HG03457 (cell line): ENCODE measurements around the gene OGFR.

ENCODE experiments used
- ATAC-seq: cut with Tn5 transposase; IDR thresholded peaks from one replicate; pipeline ENCODE4 v1.9.1; 2021; ENCODE audit warnings: moderate number of reproducible peaks; ENCODE audit not compliant: unreplicated experiment

Gene OGFR, protein sequence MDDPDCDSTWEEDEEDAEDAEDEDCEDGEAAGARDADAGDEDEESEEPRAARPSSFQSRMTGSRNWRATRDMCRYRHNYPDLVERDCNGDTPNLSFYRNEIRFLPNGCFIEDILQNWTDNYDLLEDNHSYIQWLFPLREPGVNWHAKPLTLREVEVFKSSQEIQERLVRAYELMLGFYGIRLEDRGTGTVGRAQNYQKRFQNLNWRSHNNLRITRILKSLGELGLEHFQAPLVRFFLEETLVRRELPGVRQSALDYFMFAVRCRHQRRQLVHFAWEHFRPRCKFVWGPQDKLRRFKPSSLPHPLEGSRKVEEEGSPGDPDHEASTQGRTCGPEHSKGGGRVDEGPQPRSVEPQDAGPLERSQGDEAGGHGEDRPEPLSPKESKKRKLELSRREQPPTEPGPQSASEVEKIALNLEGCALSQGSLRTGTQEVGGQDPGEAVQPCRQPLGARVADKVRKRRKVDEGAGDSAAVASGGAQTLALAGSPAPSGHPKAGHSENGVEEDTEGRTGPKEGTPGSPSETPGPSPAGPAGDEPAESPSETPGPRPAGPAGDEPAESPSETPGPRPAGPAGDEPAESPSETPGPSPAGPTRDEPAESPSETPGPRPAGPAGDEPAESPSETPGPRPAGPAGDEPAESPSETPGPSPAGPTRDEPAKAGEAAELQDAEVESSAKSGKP

DNA sequence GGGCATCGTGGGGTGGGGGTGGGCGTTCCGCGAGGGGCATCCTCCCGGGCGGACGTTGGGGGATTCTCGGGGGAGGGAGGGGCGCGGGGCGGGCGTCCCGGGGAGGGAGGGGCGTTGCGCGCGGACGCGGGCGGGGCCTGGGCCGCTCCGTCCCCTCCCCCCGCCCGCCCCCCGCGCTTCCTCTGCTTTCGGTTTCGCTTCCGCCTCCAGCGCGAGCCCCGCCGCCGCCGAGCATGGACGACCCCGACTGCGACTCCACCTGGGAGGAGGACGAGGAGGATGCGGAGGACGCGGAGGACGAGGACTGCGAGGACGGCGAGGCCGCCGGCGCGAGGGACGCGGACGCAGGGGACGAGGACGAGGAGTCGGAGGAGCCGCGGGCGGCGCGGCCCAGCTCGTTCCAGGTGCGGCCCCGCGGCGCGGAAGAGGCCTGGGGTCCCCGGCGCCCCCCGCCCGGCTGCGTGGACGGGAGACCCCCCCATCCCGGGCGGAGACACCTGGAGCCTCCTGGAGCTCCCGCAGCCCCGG is at the start of gene OGFR:
OGFR (plus strand) TSS at position 209 of the 528 bp plus-strand sequence; CDS start at position 234, 25 bp downstream.
- no peak for ATAC-seq

DNA sequence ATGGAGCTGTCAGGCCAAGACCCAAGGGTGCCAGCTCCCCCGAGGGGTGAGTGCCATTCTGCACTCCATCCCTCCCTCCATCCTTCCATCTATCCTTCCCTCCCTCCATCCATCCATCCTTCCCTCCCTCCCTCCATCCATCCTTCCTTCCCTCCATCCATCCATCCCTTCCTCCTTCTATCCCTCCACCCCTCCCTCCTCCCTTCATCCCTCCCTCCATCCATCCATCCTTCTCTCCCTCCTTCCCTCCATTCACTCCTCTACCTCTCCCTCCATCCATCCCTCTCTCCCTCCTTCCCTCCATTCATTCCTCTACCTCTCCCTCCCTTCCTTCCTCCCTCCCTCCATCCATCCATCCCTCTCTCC is 49.7 kb upstream of the OGFR start:
- ATAC-seq, result no peak

DNA sequence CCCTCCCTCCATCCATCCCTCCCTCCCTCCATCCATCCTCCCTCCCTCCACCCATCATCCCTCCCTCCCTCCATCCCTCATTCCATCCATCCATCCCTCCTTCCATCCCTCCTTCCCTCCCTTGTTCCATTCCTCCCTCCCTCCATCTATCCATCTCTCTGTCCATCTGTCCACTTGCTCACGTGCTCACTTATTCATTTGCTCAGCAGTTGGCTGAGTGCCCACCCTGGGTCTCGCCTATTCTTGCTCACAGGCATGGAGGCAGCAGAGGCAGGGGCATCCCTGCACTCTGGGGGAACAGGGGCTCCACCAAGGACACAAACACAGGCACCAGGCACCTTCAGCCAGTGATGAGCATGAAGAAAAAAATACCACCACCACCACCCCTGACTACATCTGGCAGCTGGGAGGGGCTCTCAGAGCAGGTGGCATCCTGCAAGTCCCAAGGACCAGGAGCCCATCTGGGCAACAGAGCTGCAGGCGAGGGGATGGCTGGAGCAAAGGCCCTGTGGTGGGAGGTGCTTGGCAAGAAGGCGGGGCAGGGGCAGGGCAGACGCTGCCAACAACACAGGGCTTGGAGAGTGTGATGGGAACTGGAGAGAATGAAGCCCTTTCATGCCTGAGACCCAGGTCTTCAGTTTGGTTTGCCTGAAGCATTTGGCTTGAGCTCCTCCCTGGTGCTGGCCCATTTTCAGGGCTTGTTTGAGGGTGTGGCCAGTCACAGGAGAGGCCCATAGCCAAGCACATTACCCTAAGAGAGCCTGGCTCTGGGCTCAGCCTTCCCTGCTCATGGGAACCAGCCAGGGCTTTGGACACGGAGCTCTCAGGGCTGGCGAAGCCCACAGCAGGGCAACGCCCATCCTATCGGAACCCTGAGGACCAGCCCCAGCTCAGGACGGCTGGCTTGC is 48.6 kb upstream of the OGFR start:
- no peak for ATAC-seq

DNA sequence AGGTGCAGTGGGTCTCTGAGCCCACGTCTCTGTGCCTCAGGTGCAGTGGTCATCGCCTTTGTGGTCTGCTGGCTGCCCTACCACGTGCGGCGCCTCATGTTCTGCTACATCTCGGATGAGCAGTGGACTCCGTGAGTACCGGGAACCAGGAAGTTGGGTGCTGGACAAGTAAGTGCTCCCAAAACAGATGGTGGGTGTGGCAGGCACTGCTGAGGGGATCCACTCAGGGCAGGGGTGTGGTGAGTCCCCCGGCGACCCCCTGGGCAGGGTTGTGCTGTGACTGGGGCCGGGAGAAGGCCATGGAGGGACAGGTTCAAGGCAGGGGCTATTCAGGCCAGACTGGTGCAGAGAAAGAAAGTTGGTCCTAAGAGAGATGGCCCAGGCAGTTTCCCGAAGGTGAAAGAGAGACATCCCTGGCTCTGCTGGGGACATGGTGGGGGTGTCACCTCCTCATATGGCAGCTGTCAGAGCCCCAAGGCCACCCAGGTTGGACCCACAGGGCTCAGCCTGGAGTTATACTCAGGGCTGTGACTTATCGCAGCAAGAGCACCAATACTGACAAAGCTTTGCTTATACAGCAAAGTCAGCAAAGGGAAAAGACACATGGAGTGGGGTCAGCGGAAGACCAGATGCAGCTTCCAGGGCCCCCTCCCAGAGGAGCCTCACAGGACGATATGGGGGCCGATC is 46.3 kb upstream of the OGFR start:
- ATAC-seq, result no peak

DNA sequence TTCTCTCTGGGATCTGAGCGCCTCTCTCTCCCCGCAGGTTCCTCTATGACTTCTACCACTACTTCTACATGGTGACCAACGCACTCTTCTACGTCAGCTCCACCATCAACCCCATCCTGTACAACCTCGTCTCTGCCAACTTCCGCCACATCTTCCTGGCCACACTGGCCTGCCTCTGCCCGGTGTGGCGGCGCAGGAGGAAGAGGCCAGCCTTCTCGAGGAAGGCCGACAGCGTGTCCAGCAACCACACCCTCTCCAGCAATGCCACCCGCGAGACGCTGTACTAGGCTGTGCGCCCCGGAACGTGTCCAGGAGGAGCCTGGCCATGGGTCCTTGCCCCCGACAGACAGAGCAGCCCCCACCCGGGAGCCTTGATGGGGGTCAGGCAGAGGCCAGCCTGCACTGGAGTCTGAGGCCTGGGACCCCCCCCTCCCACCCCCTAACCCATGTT is 44.6 kb upstream of the OGFR start:
- no peak for ATAC-seq

DNA sequence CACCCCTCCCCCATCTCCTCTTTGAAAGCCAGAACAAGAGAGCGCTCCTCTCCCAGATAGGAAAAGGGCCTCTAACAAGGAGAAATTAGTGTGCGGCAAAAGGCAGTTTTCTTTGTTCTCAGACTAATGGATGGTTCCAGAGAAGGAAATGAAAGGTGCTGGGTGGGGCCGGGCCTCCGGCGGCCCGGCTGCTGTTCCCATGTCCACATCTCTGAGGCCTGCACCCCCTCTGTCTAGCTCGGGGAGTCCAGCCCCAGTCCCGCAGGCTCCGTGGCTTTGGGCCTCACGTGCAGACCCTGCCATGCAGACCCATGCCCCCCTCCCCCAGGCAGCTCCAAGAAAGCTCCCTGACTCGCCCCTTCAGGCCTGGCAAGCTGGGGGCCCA is 44.2 kb upstream of the OGFR start:
- no peak for ATAC-seq

DNA sequence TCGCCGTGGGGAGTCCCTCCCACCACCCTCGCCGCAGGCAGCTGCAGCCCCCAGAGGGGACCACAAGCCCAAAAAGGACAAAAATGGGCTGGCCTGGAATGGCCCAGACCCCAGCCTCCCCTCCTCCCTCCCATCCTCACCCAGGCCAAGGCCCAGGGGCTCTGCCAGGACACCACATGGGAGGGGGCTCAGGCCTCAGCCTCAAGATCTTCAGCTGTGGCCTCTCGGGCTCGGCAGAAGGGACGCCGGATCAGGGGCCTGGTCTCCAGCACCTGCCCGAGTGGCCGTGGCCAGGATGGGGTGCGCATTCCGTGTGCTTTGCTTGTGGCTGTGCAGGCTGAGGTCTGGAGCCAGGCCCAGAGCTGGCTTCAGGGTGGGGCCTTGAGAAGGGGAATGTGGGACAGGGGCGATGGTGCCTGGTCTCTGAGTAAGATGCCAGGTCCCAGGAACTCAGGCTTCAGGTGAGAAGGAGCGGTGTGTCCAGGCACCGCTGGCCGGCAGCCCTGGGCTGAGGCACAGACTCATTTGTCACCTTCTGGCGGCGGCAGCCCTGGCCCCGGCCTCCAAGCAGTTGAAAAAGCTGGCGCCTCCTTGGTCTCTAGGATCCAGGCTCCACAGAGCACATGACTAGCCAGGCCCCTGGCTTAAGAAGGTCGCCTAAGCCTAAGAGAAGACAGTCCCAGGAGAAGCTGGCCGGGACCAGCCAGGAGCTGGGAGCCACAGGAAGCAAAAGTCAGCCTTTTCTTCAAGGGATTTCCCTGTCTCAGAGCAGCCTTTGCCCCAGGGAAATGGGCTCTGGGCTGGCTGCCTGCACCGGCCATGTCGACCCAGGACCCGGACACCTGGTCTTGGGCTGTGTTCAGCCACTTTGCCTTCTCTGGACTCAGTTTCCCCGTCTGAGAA is 43.5 kb upstream of the OGFR start:
- ATAC-seq, result no peak

DNA sequence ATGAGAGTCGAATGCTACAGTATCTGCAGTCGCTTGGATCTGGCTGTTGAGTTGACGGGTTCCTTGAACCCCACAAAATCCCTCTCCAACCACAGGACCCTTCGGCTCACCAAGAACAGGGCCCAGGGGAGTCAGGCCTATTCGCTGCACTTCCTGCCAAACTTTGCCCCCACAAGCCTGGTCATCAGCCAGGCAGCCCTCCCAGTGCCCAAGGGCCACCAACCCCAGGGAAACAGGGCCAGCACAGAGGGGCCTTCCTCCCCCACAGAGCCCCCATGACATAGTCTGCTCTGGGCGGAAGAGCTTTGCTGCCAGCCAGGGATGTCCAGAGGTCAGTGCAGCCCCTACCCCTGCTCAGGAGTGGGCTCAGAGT is 42.9 kb upstream of the OGFR start:
- no peak for ATAC-seq

DNA sequence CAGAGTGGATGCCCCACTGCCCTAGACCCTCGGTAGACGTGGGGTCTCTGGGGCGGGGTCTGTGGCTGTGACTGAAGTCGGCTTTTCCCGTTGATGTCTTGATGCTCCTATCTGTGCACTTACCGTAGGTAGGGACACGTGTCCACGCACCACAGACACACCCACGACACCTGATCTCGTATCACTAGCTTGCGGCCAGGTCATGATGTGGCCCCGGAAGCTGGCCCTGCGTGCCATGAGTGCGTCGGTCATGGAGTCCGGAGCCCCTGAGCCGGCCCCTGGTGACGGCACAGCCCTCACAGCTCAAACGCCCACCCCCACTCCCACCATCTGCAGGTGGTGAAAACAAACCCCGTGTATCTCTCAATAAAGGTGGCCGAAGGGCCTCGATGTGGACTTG is 42.3 kb upstream of the OGFR start:
- no peak for ATAC-seq

DNA sequence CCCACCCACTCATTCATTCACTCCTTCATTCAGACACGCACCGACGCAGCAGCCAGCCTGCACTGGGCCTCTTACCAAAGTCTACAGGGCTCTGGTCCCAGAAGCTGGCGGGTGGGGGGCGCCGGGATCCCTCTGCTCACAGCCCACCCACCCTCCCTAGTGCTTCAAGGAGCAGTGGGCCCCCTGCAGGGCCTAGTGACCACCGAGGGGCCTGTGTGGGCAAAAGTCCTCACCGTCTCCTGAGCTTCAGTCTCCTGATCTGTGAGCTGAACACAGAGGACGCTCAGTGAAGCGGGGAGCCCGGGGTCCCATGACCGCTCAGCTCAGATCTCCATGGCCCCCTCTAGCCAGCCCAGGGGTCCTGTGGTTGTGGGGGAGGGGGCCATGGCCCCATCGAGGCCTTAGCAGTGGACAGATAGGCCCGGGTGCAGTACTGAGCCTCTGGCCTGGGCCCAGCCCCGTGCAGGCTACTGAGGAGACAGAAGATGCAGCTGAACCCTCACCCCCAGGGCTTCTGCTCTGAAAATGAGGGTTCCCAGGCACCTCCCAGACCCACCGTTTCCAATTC is 41.8 kb upstream of the OGFR start:
- ATAC-seq, result no peak

DNA sequence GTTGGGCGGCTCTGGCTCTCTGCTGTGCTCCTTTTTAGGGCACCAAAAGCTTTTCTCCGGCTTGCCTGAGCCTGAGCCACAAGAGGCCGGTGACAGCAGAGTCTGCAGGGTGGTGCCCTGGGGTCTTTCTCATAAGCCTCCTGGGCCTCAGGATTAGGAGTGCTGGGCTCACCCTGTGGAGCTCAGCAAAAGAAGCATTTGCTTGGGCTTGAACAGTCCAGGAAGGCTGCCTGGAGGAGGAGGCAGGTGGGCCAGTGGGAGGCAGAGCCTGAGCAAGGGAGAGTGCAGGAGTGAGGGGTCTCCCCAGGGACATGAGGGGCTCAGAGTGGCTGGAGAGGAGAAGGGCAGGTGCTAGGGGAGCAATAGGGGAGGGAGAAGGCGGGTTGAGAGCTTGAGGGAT is 41.2 kb upstream of the OGFR start:
- ATAC-seq, result no peak

DNA sequence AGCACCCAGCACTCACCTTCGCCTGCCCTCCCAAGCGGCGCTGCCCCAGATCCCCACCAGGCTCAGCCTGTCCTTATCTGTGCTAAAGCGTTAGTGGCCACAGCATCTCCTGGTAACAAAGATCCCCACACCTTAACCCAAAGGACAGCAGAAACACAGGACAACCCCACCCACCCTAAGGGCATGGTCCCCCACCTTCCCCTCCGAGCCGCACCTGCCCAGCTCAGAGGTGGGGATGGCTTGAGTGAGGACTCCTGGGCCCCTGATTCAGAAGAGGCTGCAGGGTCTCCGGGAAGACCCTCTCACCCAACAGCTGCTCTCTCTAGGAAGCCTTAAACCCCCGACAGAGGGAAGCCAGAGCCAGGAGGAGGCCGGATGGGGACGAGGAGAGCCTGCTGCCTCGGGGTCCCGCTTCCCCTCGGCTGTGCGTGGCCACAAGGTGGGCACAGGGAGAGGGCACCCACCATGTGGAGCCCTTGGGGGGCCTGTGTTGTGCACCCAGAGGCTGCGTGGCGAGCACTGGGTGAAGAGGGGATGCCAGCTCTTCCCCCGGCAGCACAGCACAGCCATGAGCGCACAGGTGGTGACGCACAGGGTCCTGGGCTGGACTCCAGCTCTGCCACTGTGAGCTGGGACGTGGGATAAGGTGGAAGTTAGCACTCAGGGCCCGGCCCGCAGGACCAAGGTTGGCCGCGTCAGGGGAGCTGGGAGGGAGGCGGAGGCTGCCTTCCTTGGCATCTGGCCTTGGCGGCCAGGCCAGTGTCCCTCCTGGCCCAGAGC is 40.3 kb upstream of the OGFR start:
- no peak for ATAC-seq

DNA sequence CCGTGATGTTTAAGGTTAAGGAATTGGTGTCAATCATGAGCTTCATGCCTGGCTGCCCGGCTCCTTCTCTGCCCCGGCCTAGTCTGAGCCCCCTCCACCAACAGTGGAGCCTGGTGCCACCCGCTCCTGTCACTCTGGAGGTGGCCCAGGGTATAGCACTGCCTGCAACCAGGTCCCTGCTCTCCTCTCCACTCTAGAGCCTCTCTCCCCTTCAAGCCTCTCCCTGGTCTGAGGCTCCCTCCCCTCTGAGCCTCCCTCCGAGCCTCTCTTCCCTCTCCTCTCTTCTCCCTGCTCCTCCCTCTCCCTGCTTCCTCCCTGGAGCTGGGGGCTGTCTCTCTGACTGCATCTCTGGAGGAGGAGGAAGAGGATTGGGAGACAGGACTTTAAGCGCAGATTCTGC is 39.6 kb upstream of the OGFR start:
- no peak for ATAC-seq

DNA sequence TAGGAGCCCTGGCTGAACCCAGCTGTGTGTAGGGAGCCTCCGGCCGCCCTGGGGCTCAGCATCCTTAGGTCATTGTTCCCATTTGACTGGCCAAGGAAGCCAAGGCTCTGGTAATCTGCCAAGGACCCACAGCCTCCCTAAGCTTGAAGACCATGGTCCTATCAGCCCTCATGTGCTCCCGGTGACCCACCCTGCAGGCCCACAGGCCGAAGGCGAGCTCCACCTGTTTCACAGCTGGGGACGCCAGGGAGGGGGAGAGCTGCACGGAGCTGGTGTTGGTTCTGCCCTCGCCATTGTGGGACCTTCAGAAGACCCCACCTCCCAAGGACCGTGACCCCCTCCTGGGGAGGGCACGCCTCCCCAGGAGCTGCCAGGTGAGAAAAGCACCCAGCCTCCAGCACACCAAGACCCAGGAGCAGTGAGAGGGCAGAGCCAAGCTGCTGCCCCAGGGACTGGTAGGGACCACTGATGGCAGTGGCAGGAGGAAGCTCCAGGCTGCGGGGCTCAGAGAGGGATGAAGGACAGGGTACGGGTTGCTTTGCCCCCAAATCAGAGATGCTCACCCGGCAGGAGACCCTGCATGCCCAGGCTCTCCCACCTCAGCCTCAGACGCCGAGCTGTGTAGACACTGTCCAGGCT is 39.1 kb upstream of the OGFR start:
- no peak for ATAC-seq

DNA sequence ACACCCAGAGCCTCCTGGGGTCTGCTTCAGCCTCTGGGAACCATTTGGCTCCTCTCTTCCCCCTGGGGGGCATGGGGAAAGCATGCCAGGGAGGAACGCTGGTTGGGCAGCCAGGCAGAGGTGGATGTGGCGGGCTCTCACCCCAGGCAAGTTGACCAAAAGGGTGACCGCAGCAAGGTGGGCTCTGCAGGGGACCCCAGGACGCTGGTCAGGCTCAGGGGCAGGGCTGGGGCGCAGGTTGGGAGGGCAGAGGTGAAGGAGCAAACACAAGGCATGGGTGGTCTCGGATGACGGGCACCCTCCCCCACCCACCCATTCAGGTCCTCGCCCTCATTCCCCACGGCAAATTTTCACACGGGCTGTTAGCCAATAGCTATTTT is 38.6 kb upstream of the OGFR start:
- ATAC-seq, result no peak

DNA sequence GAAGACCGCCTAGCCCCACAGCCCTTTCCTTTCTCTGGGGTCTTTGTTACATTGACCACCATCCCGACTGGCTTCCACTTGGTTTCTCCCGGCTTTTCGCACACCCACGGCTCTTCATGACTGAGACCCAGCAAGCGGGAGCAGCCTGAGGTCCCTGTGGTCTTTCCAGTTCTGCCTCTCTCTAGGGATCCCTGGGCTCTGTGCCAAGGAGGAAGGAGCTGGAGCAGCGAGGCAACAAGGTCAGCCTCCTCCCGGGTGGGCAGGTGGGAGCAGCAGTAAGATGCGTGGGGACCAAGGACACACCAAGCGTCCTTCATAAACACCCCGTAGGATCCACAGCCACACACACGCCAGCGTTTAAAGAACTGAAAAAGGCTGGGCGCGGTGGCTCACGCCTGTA is 37.9 kb upstream of the OGFR start:
- ATAC-seq, result no peak

DNA sequence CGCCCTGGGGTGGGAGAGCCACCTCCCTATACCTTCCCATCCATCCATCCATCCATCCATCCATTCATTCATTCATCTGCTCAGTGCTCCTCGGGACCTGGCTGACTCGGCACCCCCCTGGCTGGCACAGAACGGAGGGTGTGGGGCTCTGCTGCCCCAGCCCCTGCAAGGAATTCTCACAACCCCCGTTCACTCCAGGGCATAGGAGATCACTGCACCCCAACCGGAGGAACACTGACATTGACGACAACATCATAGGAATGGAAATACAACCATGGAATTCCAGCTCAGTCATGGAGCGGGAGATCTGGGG is 36.4 kb upstream of the OGFR start:
- ATAC-seq, result no peak

DNA sequence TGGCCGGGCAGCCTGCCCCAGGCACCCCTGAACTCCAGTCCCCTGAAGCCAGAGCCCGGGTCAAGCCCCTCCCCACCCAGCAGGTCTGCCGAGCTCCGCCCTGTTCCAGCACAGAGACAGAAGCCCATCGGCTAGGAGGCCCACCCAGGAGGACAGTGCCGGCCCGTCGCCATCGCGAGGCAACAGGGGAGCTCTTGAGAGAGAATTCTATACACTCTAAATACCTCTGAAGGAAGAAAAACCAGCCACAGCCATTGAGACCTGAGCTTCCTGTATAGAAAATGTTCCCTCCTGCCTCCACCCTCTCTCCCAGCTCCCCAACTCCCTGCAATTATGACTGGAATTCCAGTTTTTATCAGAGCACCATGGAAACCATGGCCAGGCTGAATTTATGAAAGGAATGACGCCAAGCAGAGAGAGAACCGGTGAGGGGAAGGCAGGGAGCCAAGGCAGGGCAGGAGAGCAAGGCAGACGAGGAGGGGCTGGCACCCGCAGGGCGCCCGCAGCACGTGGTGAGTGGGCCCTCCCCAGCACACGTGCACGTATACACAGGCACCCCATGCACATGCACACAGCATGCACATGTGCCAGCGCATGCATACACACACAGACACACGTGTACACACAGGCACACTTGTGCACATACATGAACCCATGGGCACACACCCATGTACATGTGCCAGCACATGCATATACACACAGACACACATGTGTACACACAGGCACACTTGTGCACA is 35.9 kb upstream of the OGFR start:
- no peak for ATAC-seq
